Esophagus squamous epithelium (tissue), 4 donors: ENCODE results near the gene H19. TPM values are rescaled to one million over a fixed set of nuclear protein-coding genes. Genes with fewer than 3 reads are reported as not detected.

Experiments
- small RNA-seq, 4 donors: library from RNA; depleted of rRNA; stranded (forward); fragments of <200 nt; gene quantifications; one replicate each; pipeline ENCODE3, GENCODE V24; 2016
- total RNA-seq, 4 donors: library from RNA; depleted of rRNA; stranded (reverse); fragments of >200 nt; gene quantifications; one replicate each; pipeline ENCODE4 v1.1.0, GENCODE V29; 2016

Gene H19
- total RNA-seq, 4 donors from 2014 or later: 4.7 to 121 (median 47.8) TPM

Small RNA genes within 50 kb of the gene (small RNA-seq; reads per million reads assigned to genes)
- 0 reads per million in 4 donors for gene RF01972
- gene RF01973: 0 reads per million in 4 donors

Other genes starting within 250 kb of the H19 start
- gene IFITM10, start 247.2 kb downstream of the H19 start, total RNA-seq: 1 to 10 TPM in 3 of 4 donors, under 1 TPM in 1; 0.88 to 6.3 (median 2.4) TPM
- 100 to 1,000 TPM; 369 to 649 (median 567) TPM for gene CTSD, start 233.9 kb downstream of the H19 start, total RNA-seq
- gene SYT8, start 162.9 kb downstream of the H19 start, total RNA-seq: 100 to 1,000 TPM in 1 of 4 donors, 10 to 100 TPM in 3; 28.7 to 110 (median 69.3) TPM
- gene TNNI2, start 158.9 kb downstream of the H19 start, total RNA-seq: 10 to 100 TPM in 3 of 4 donors, not detected in 1; 14.7 to 23.8 (median 15.0) TPM
- 10 to 100 TPM; 23.3 to 75.9 (median 46.4) TPM for gene LSP1, start 144.8 kb downstream of the H19 start, total RNA-seq
- not detected for gene PRR33, start 105.9 kb downstream of the H19 start, total RNA-seq
- gene TNNT3, start 78.1 kb downstream of the H19 start, total RNA-seq: 1 to 10 TPM in 2 of 4 donors, under 1 TPM in 1, not detected in 1; 0.76 to 3.1 (median 1.6) TPM
- gene MRPL23, start 50.5 kb downstream of the H19 start, total RNA-seq: 100 to 1,000 TPM; 128 to 231 (median 155) TPM
- gene IGF2, start 141.5 kb upstream of the H19 start, total RNA-seq: 10 to 100 TPM in 1 of 4 donors, 1 to 10 TPM in 2, under 1 TPM in 1; 0.76 to 35.3 (median 2.8) TPM
- not detected for gene INS, start 163.4 kb upstream of the H19 start, total RNA-seq
- gene TH, start 174.0 kb upstream of the H19 start, total RNA-seq: under 1 TPM in 2 of 4 donors, not detected in 2; 0.34 to 0.76 TPM